IPS-18a (cell line): ENCODE results near the gene FAM177A1.
"Not testable (repeated sequence)": the region's sequence is repeated elsewhere in the genome, so short reads cannot be mapped to it uniquely, and the experiment has no call there.

ENCODE experiments used
- H3K27ac ChIP-seq: one replicate; pipeline ENCODE4 v1.5.1; 2013; ENCODE audit warnings: low read length
- H3K27me3 ChIP-seq: one replicate; pipeline ENCODE4 v1.6.1; 2013; ENCODE audit warnings: mild to moderate bottlenecking, low read length; ENCODE audit not compliant: control insufficient read depth, insufficient read depth
- H3K36me3 ChIP-seq: one replicate; pipeline ENCODE4 v1.6.1; 2013; ENCODE audit warnings: low read depth, low read length; ENCODE audit not compliant: control insufficient read depth
- H3K4me1 ChIP-seq: one replicate; pipeline ENCODE4 v1.6.1; 2013; ENCODE audit warnings: low read depth, low read length; ENCODE audit not compliant: control insufficient read depth
- H3K4me3 ChIP-seq: one replicate; pipeline ENCODE4 v1.5.1; 2013; ENCODE audit warnings: low read length
- H3K9ac ChIP-seq: one replicate; pipeline ENCODE4 v1.6.1; 2013; ENCODE audit warnings: mild to moderate bottlenecking, low read length, moderate library complexity
- H3K9me3 ChIP-seq: one replicate; pipeline ENCODE4 v1.6.1; 2013; ENCODE audit warnings: low read depth, low read length; ENCODE audit not compliant: control insufficient read depth

FAM177A1 gene

DNA sequence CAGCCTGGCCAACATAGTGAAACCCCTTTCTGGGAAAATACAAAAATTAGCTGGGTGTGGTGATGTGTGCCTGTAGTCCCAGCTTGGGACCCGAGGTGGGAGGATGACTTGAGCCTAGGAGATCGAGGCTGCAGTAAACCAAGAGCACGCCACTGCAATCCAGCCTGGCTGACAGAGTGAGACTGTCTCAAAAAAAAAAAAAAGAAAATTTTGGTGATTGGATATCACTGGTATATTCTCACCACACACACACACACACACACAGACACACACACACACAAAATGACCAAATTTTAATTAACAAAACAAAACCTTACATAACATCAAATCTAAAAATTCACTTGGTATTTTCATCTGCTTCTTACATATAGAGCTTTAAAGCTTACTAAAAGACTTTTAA, 3.4 kb upstream of the FAM177A1 start:
- no peaks in the 10 kb centered on the region for H3K9me3 ChIP-seq
- peaks cover 5% of the 10 kb centered on the region for H3K4me1 ChIP-seq
- H3K9ac ChIP-seq = no peak overlapping the region
- H3K36me3 ChIP-seq = no peaks in the 10 kb centered on the region
- no peaks in the 10 kb centered on the region for H3K27me3 ChIP-seq
- H3K27ac ChIP-seq = no peak overlapping the region
- H3K4me3 ChIP-seq = no peak overlapping the region

DNA sequence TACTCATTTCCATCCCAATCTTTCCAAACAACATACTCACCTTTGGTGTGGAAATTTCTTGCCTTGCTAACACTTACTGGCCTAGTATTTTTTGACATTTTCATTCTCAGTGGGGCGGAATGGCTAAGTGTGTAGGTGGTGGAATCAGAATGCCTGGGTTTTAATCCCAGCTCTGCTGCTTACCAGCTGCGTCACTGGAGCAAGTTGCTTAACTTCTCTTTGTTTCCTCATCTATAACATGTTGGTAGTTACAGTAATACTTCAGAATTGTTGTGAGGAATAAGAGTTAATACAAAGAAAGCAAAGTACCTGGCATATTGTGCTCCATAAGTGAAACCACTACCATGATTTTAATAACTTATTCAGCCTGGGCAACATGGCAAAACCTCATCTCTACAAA, 3.0 kb upstream of the FAM177A1 start:
- Histone ChIP-seq H3K27ac (no peak overlapping the region), H3K9me3 (no peaks in the 10 kb centered on the region), H3K4me3 (no peak overlapping the region), H3K4me1 (peaks cover 5% of the 10 kb centered on the region), H3K27me3 (no peaks in the 10 kb centered on the region), H3K36me3 (no peaks in the 10 kb centered on the region), H3K9ac (no peak overlapping the region)

DNA sequence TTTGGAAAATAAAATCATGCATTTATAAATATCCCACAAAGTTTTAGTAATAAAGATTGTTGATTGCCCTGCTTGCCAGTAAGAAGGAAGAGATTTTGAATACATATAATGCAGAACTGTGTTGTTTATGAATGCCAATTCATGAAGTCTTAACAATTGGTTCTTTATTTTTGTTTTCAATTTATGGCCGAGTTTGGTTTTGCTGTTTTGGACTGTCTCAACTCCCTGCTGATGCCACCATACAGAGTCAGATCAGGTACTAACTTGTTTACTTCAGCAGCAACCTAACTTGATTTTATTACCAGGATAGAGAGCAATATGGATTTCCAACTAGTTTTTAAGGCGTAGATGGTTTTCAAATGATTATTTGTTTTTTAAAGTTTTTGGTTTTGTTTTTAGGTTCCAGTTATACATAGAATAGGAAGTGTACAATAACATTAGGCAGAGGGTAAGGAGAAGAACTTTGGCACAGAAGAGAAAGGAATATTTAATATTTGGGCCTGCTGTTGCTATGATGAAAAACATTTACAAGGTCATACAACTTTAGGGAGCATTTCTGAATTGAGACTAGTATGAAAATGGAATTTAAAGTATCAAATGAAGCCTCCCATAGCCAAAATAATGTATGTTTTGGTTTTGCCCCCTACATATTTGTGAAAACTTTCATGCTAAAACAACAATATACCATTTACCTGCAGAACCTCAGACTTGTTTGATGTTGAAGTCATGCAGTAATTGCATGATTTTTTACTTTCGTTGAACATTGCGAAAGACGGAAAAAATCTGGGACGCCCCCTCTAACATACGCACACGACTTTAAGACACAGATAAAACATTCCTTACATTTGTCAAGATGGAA, 904 bp upstream of the FAM177A1 start:
- Histone ChIP-seq H3K27me3 (no peaks in the 10 kb centered on the region), H3K4me3 (peak overlapping the region; percentile 85), H3K9ac (peak overlapping the region; percentile 62), H3K4me1 (peaks cover 5% of the 10 kb centered on the region), H3K9me3 (no peaks in the 10 kb centered on the region), H3K27ac (peak overlapping the region; percentile 2), H3K36me3 (no peaks in the 10 kb centered on the region)

DNA sequence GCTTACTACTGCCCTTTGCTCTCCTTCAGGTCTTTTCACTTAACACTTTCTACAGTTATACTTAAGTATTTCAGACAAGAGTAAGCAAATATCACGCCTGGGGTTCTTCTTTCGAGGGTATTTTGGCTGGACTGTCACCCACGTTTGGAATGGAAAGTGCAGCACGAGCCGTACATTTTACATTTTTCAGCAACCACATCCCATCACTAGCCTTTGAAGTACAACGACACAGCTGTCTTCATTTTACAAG, 349 bp upstream of the FAM177A1 start:
- Histone ChIP-seq H3K9me3 (no peaks in the 10 kb centered on the region), H3K27ac (peak overlapping the region; percentile 2), H3K9ac (peak overlapping the region; percentile 62), H3K4me1 (peaks cover 5% of the 10 kb centered on the region), H3K36me3 (no peaks in the 10 kb centered on the region), H3K27me3 (no peaks in the 10 kb centered on the region), H3K4me3 (peak overlapping the region; percentile 85)

DNA sequence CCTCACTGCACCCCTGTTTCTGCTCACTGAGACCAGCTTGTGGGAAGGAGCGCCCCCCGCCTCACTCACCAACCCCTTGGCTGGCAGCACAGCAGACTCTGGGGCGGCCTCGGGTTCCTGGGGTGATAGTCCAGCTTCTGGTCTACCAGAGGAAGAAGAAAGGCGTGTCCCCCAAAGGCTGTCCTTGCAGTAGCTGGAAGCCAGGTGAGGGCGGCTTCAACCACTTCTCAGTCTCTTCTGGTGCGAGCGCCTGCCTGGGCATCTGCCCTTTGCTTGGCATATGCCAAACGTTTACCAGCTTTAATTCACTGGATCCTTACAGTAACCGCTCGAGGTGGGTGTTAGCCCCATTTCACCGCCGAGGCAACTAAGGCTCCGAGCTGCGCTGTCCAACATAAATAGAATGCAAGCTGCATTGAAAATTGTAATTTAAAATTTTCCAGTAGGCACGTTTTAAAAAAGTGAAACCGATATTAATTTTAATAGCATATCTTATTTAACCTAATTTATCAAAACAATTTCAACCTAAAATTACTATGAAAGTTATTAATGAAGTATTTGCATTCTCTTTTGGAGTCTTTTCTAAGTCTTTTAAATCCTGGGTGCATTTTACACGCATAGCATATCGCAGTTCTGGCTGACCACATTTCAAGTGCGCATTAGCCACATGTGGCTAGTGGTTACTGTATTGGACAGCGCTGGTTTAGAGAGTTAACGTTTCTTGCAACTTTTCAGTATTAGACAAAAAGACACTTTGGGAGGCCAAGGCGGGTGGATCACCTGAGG, 872 bp downstream of the FAM177A1 start:
- H3K27me3 ChIP-seq = no peaks in the 10 kb centered on the region
- H3K9me3 ChIP-seq = no peaks in the 10 kb centered on the region
- H3K36me3 ChIP-seq = no peaks in the 10 kb centered on the region
- H3K4me1 ChIP-seq = peaks cover 5% of the 10 kb centered on the region
- H3K4me3 ChIP-seq = peak overlapping the region; percentile 90
- H3K9ac ChIP-seq = peak overlapping the region; percentile 77
- no peak overlapping the region for H3K27ac ChIP-seq

DNA sequence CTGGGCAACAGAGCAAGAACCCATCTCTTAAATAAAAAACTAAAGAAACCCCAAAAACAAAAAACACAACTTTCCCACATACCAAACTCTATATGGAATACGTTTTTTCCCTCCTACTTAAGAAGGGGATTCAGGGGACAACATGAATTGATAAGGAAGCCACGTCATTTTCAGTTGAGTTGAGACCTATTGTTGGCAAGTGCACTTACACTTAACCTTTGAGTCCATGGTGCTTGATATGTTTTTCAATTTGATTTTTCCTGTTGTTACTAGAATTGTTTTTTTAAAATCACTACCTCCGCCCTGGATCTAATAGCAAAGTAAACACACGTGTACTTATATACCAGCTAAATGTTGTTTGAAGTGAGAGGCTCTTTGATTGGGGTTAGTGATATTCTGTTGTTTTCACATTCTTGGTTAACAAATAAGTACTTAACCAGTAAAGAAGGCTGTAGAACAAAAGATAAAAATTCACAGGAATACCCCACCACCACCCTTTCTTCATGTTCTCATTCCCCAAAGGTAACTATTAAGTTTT, 2.0 kb downstream of the FAM177A1 start:
- Histone ChIP-seq H3K9me3 (no peaks in the 10 kb centered on the region), H3K36me3 (no peaks in the 10 kb centered on the region), H3K9ac (no peak overlapping the region), H3K4me1 (peaks cover 5% of the 10 kb centered on the region), H3K27ac (no peak overlapping the region), H3K4me3 (peak overlapping the region; percentile 9), H3K27me3 (no peaks in the 10 kb centered on the region)

DNA sequence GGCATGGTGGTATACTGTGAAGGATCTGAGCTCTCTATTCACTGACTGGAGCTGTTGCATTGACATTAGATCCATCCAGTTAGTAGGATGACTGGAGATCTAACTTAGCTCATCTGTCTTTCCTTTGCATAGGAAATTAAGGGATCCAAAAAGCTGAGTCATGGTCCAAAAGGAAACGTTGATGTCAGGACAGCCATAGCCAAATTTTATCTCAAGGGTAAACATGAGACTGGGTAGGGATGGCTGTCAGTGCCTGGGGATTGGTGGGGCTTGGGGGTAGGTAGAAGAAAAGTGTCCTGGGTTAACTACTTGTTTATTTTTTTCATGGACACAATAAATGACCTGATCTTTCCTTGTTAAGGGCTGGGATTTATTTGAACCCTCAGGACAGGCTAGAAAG, 4.6 kb downstream of the FAM177A1 start:
- no peak overlapping the region for H3K4me3 ChIP-seq
- no peaks in the 10 kb centered on the region for H3K27me3 ChIP-seq
- no peak overlapping the region for H3K9ac ChIP-seq
- H3K27ac ChIP-seq = no peak overlapping the region
- no peaks in the 10 kb centered on the region for H3K4me1 ChIP-seq
- H3K9me3 ChIP-seq = no peaks in the 10 kb centered on the region
- H3K36me3 ChIP-seq = peaks cover under 1% of the 10 kb centered on the region

DNA sequence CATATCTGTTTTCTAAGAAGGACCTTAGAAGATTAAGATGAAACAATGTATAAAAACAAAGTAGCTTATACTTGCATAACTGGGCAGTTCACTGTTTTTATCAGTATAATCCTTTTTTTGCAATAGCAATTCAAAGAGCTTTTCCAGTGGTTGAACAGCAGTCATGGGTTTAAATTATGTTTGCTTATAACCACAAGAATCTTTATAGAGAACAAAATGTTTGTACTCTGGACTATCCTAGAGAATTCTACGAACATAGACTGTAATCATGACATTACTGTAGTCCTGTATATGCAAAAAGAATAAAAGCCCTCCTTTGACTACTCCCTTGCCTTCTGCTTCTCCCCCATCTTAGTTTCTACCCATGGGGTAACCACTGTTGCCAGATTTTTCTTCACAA, 5.7 kb downstream of the FAM177A1 start:
- Histone ChIP-seq H3K36me3 (peaks cover 8% of the 10 kb centered on the region), H3K4me1 (no peaks in the 10 kb centered on the region), H3K9me3 (no peaks in the 10 kb centered on the region), H3K4me3 (no peak overlapping the region), H3K27ac (no peak overlapping the region), H3K9ac (no peak overlapping the region), H3K27me3 (no peaks in the 10 kb centered on the region)

DNA sequence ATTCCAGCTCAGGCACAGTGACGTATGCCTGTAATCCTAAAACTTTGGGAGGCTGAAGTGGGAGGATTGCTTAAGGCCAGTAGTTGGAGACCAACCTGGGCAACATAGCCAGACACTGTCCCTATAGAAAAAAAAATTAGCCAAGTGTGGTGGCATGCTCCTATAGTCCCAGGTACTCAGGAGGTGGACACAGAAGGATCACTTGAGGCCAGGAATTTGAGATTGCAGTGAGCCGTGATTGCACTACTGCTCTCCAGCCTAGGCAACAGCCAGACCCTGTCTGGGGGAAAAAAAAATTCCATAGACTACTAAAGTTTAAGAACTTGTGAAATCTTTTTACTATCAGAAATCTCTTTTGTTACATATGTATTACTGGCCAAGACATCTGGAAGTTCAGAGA, 6.6 kb downstream of the FAM177A1 start:
- Histone ChIP-seq H3K9ac (no peak overlapping the region), H3K4me1 (no peaks in the 10 kb centered on the region), H3K4me3 (no peak overlapping the region), H3K9me3 (no peaks in the 10 kb centered on the region), H3K27me3 (no peaks in the 10 kb centered on the region), H3K27ac (no peak overlapping the region), H3K36me3 (peaks cover 8% of the 10 kb centered on the region)

DNA sequence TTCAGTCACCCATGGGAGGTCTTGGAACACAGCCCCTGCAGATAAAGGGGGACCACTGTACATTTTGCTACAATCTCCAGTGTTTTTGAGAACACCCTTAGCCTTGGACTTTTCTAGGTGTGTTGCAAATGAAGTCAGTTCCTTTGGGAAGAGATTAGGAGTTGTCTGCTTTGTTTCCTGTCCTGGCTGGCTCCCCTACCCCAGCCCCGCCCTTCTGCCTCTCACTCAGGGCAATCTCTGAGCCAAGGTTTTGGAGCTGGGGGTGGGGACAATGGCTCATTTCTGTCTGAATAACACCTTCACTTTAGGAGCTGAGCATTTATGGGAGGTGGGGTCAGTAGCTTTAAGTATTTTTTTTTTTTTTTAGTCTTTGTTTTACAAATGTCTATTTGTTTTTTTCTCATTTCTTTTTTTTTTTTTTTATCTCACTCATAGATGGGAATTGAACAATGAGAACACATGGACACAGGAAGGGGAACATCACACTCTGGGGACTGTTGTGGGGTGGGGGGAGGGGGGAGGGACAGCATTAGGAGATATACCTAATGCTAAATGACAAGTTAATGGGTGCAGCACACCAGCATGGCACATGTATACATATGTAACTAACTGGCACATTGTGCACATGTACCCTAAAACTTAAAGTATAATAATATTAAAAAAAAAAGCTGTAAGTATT, 15.2 kb downstream of the FAM177A1 start:
- H3K36me3 ChIP-seq, H3K9me3 ChIP-seq, H3K4me1 ChIP-seq, H3K9ac ChIP-seq, H3K4me3 ChIP-seq, H3K27me3 ChIP-seq, H3K27ac ChIP-seq: not testable (repeated sequence)

DNA sequence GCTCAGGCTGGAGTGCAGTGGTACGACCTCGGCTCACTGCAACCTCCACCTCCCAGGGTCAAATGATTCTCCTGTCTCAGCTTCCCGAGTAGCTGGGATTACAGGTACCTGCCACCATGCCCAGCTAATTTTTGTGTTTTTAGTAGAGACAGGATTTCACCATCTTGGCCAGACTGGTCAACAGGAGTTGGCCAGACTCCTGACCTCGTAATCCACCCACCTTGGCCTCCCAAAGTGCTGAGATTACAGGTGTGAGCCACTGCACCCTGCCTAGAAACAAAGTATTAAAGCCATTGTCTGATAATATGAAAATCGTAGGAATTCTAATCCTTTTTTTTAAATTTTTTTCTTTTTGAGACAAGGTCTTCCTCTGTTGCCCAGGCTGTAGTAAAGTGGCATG, 19.7 kb downstream of the FAM177A1 start:
- not testable (repeated sequence) for H3K27me3 ChIP-seq, H3K9ac ChIP-seq, H3K4me3 ChIP-seq, H3K27ac ChIP-seq, H3K4me1 ChIP-seq, H3K36me3 ChIP-seq, H3K9me3 ChIP-seq
